GM21723 (cell line): ENCODE results near the gene SEMA4F.

Source experiments
- ATAC-seq: cut with Tn5 transposase; IDR thresholded peaks from one replicate; pipeline ENCODE4 v1.9.1; 2021; ENCODE audit warnings: mild to moderate bottlenecking, moderate library complexity; ENCODE audit not compliant: unreplicated experiment

The SEMA4F gene

GRCh38 chr2:74659462-74659861 is 5.4 kb downstream of the SEMA4F start:
- ATAC-seq, result no peak

GRCh38 chr2:74668087-74668486 is 14.0 kb downstream of the SEMA4F start:
- ATAC-seq, result no peak

- no peak for ATAC-seq
These were observed 16.2 kb downstream of the SEMA4F start for GRCh38 chr2:74670263-74670662.

- ATAC-seq, result no peak
These were observed 17.4 kb downstream of the SEMA4F start for GRCh38 chr2:74671479-74671878.

- no peak for ATAC-seq
These were observed 19.9 kb downstream of the SEMA4F start for GRCh38 chr2:74673826-74674528.

GRCh38 chr2:74675090-74675489 is 21.0 kb downstream of the SEMA4F start:
- no peak for ATAC-seq

GRCh38 chr2:74676331-74676730 is 22.3 kb downstream of the SEMA4F start:
- no peak for ATAC-seq

- ATAC-seq, result no peak
These were observed 25.6 kb downstream of the SEMA4F start for GRCh38 chr2:74679615-74680014.

GRCh38 chr2:74682501-74682900 is 28.5 kb downstream of the SEMA4F start:
- ATAC-seq, result no peak

GRCh38 chr2:74685408-74685807 is 31.4 kb downstream of the SEMA4F start:
- no peak for ATAC-seq

- ATAC-seq, result no peak
These were observed 34.8 kb downstream of the SEMA4F start for GRCh38 chr2:74688881-74689280.

- no peak for ATAC-seq
These were observed 35.6 kb downstream of the SEMA4F start for GRCh38 chr2:74689671-74690070.

GRCh38 chr2:74690571-74690970 is 36.5 kb downstream of the SEMA4F start:
- no peak for ATAC-seq

- ATAC-seq, result no peak
These were observed 37.9 kb downstream of the SEMA4F start for GRCh38 chr2:74691929-74692328.

GRCh38 chr2:74693213-74693612 is 39.2 kb downstream of the SEMA4F start:
- ATAC-seq, result no peak

GRCh38 chr2:74693668-74694067 is 39.6 kb downstream of the SEMA4F start:
- ATAC-seq, result no peak

- ATAC-seq, result no peak
These were observed 40.2 kb downstream of the SEMA4F start for GRCh38 chr2:74694281-74694680.

GRCh38 chr2:74695663-74696062 is 41.6 kb downstream of the SEMA4F start:
- ATAC-seq, result no peak

- ATAC-seq, result no peak
These were observed 42.8 kb downstream of the SEMA4F start for GRCh38 chr2:74696829-74697228.

- ATAC-seq, result no peak
These were observed 46.8 kb downstream of the SEMA4F start for GRCh38 chr2:74700643-74701372.

GRCh38 chr2:74702001-74702715 is 48.1 kb downstream of the SEMA4F start:
- ATAC-seq, result no peak

- no peak for ATAC-seq
These were observed 49.3 kb downstream of the SEMA4F start for GRCh38 chr2:74703373-74703772.
